HepG2 (cell line): ENCODE results near the gene CHAF1A. TPM values are rescaled to one million over a fixed set of nuclear protein-coding genes. Genes with fewer than 3 reads are reported as not detected.

Source experiments
- ASH2L ChIP-seq: fragments of 300-600, 200-600 bp; sonication (generic); IDR thresholded peaks from 2 replicates; pipeline ENCODE4 v1.7.0; 2017; ENCODE audit warnings: low read depth, mild to moderate bottlenecking, moderate library complexity, mixed read lengths, low read length; ENCODE audit not compliant: insufficient read length
- BRCA1 ChIP-seq: sonication (generic); formaldehyde crosslinking; IDR thresholded peaks from 2 replicates; pipeline ENCODE4 v1.4.0; 2020; ENCODE audit warnings: missing genetic modification reagents
- DMAP1 ChIP-seq: IDR thresholded peaks from 2 replicates; pipeline ENCODE4 v1.6.1; 2016
- HNRNPLL ChIP-seq: fragments of 200-400 bp; formaldehyde crosslinking; IDR thresholded peaks from 2 replicates; pipeline ENCODE4 v1.6.1; 2017; ENCODE audit warnings: mild to moderate bottlenecking, low read depth, low read length; ENCODE audit not compliant: poor library complexity, severe bottlenecking
- HNRNPUL1 ChIP-seq: fragments of 200-400 bp; formaldehyde crosslinking; IDR thresholded peaks from 2 replicates; pipeline ENCODE4 v1.6.1; 2017; ENCODE audit warnings: low read depth, mild to moderate bottlenecking, low read length, moderate library complexity
- MAX ChIP-seq: IDR thresholded peaks from 2 replicates; pipeline ENCODE4 v1.6.1; 2012; ENCODE audit warnings: inconsistent platforms
- NCOA2 ChIP-seq: sonication (generic); formaldehyde crosslinking; IDR thresholded peaks from 2 replicates; pipeline ENCODE4 v1.8.0; 2022; ENCODE audit warnings: inconsistent platforms
- PHF8 ChIP-seq: sonication (generic); formaldehyde crosslinking; IDR thresholded peaks from 2 replicates; pipeline ENCODE4 v1.5.0; 2020; ENCODE audit warnings: missing genetic modification reagents
- RARA ChIP-seq: IDR thresholded peaks from 2 replicates; pipeline ENCODE4 v1.6.1; 2016; ENCODE audit warnings: missing genetic modification reagents, missing compliant biosample characterization
- SAP130 ChIP-seq: IDR thresholded peaks from 2 replicates; pipeline ENCODE4 v1.6.1; 2016; ENCODE audit warnings: low read depth
- SKIL ChIP-seq: sonication (generic); formaldehyde crosslinking; IDR thresholded peaks from 2 replicates; pipeline ENCODE4 v1.8.0; 2022; ENCODE audit warnings: missing genetic modification reagents, mild to moderate bottlenecking, moderate library complexity, borderline replicate concordance
- ZFY ChIP-seq: sonication (generic); formaldehyde crosslinking; IDR thresholded peaks from 2 replicates; pipeline ENCODE4 v1.4.0; 2020; ENCODE audit warnings: missing genetic modification reagents
- ZNF609 ChIP-seq: sonication (generic); formaldehyde crosslinking; IDR thresholded peaks from 2 replicates; pipeline ENCODE4 v1.4.0; 2020; ENCODE audit warnings: mild to moderate bottlenecking, missing genetic modification reagents, borderline replicate concordance
- ZSCAN25 ChIP-seq: sonication (generic); formaldehyde crosslinking; IDR thresholded peaks from 2 replicates; pipeline ENCODE4 v1.8.0; 2022; ENCODE audit warnings: mild to moderate bottlenecking, missing genetic modification reagents
- polyA plus RNA-seq, 8 experiments: library from polyadenylated mRNA; depleted of rRNA in 3 of 8; stranded (reverse) in 7 of 8; unstranded in 1 of 8; fragments of >200 nt; fragmentation: Illumina TruSeq in 4 of 8; extraction: Trizol in 4 of 8; gene quantifications; 2 replicates each; pipeline versions ENCODE4 v1.2.1 to v1.2.3, GENCODE V29; 2011 to 2016; ENCODE audit warnings: low read depth in 4 of 8, missing spikeins in 1 of 8, mixed read lengths in 1 of 8; ENCODE audit not compliant: insufficient read depth in 1 of 8
- total RNA-seq, 5 experiments: library from RNA; depleted of rRNA; stranded (reverse); fragments of >200 nt; fragmentation: Illumina TruSeq; extraction: Trizol; gene quantifications; 2 replicates each; pipeline ENCODE4 v1.2.3, GENCODE V29; 2016; ENCODE audit warnings: low read depth in 1 of 5

CHAF1A gene
- total and polyA plus RNA-seq, 2 of the 13 experiments (the other 11 are each of a cell fraction or from before 2014, with no cell fraction given): 11.0 to 34.8 TPM

- TF ChIP-seq ZNF609 (CRISPR knock-in tag) (peak; percentile 42; the same call in 1 of the 2 replicates), SKIL (0 out of 2 replicates have a peak, but pooled peaks have one; percentile 7), MAX (0 out of 2 replicates have a peak, but pooled peaks have one; percentile 9), HNRNPLL (peak; percentile 32), NCOA2 (CRISPR knock-in tag) (no peak), DMAP1 (CRISPR knock-in tag) (0 out of 2 replicates have a peak, but pooled peaks have one; percentile 3), RARA (CRISPR knock-in tag) (peak; percentile 63), PHF8 (CRISPR knock-in tag) (peak; percentile 66), ASH2L (peak; percentile 52), SAP130 (CRISPR knock-in tag) (peak; percentile 43), ZSCAN25 (0 out of 2 replicates have a peak, but pooled peaks have one; percentile 13), ZFY (CRISPR knock-in tag) (peak; percentile 18; the same call in 1 of the 2 replicates), BRCA1 (no peak), HNRNPUL1 (no peak)
These were observed 54.6 kb downstream of the CHAF1A start (continued) for GRCh38 chr19:4456843-4457653.
